Glutamatergic neuron (in vitro differentiated cells): ENCODE results near the gene PAAF1. TPM values are rescaled to one million over a fixed set of nuclear protein-coding genes. Genes with fewer than 3 reads are reported as not detected.

Source experiments
- DNase-seq: peaks from one replicate; pipeline ENCODE4 v3.0.0; 2022
- H3K27ac Mint-ChIP-seq: one replicate; pipeline ENCODE4 v1.8.0; 2020; ENCODE audit warnings: mild to moderate bottlenecking, mixed read lengths, inconsistent platforms; ENCODE audit not compliant: unreplicated experiment
- H3K27me3 Mint-ChIP-seq: one replicate; pipeline ENCODE4 v1.8.0; 2020; ENCODE audit warnings: mild to moderate bottlenecking, moderate library complexity, mixed read lengths, inconsistent platforms; ENCODE audit not compliant: unreplicated experiment
- H3K36me3 Mint-ChIP-seq: one replicate; pipeline ENCODE4 v1.8.0; 2020; ENCODE audit warnings: mild to moderate bottlenecking, mixed read lengths, inconsistent platforms; ENCODE audit not compliant: unreplicated experiment
- H3K4me1 Mint-ChIP-seq: one replicate; pipeline ENCODE4 v1.8.0; 2020; ENCODE audit warnings: mild to moderate bottlenecking, low read depth, mixed read lengths, inconsistent platforms; ENCODE audit not compliant: unreplicated experiment
- H3K4me3 Mint-ChIP-seq: one replicate; pipeline ENCODE4 v1.8.0; 2020; ENCODE audit warnings: mild to moderate bottlenecking, mixed read lengths, inconsistent platforms; ENCODE audit not compliant: unreplicated experiment
- H3K9me3 Mint-ChIP-seq: one replicate; pipeline ENCODE4 v1.8.0; 2020; ENCODE audit warnings: mild to moderate bottlenecking, moderate library complexity, mixed read lengths, inconsistent platforms; ENCODE audit not compliant: unreplicated experiment
- CTCF ChIP-seq: fragments of 200-600 bp; sonication (generic); IDR thresholded peaks from one replicate; pipeline ENCODE4 v1.5.0; 2021; ENCODE audit not compliant: partially characterized antibody, unreplicated experiment
- total RNA-seq: library from RNA; stranded (reverse); fragmentation: NEBNext Ultra II Directional; extraction: Animal tissue kit (Norgen Biotek cat#: 25700); gene quantifications from one replicate; pipeline ENCODE4 v1.2.1, GENCODE V29; 2021; ENCODE audit not compliant: unreplicated experiment

Gene PAAF1
- total RNA-seq, 1 donor from 2014 or later: 24.6 TPM

GRCh38 chr11:73962101-73962705 is 85.4 kb downstream of the PAAF1 start:
- H3K27ac Mint-ChIP-seq: no peak overlapping the region
- no peak overlapping the region for H3K4me3 Mint-ChIP-seq
- no peaks in the 10 kb centered on the region for H3K9me3 Mint-ChIP-seq
- no peak for TF ChIP-seq CTCF
- peaks cover 21% of the 10 kb centered on the region for H3K4me1 Mint-ChIP-seq
- H3K27me3 Mint-ChIP-seq: peaks cover 4% of the 10 kb centered on the region
- no peaks in the 10 kb centered on the region for H3K36me3 Mint-ChIP-seq
- DNase-seq: no peak

- H3K27ac Mint-ChIP-seq: no peak overlapping the region
- H3K36me3 Mint-ChIP-seq: peaks cover 3% of the 10 kb centered on the region
- H3K27me3 Mint-ChIP-seq: peaks cover 4% of the 10 kb centered on the region
- H3K4me1 Mint-ChIP-seq: peaks cover 9% of the 10 kb centered on the region
- H3K4me3 Mint-ChIP-seq: no peak overlapping the region
- no peak for TF ChIP-seq CTCF
- no peaks in the 10 kb centered on the region for H3K9me3 Mint-ChIP-seq
- no peak for DNase-seq
These were observed 87.1 kb downstream of the PAAF1 start for GRCh38 chr11:73963861-73964260.

- H3K27me3 Mint-ChIP-seq: peaks cover 4% of the 10 kb centered on the region
- H3K4me1 Mint-ChIP-seq: peaks cover 9% of the 10 kb centered on the region
- H3K9me3 Mint-ChIP-seq: no peaks in the 10 kb centered on the region
- H3K36me3 Mint-ChIP-seq: peaks cover 5% of the 10 kb centered on the region
- H3K27ac Mint-ChIP-seq: peak overlapping the region; percentile 33
- DNase-seq: peak; percentile 36
- H3K4me3 Mint-ChIP-seq: peak overlapping the region; percentile 85
- TF ChIP-seq CTCF: no peak
These were observed 88.4 kb downstream of the PAAF1 start for GRCh38 chr11:73965076-73965763.

GRCh38 chr11:73965764-73966121 is 88.9 kb downstream of the PAAF1 start:
- Mint-ChIP-seq H3K4me1 (peaks cover 9% of the 10 kb centered on the region), H3K36me3 (peaks cover 5% of the 10 kb centered on the region), H3K27ac (no peak overlapping the region), H3K27me3 (peaks cover 4% of the 10 kb centered on the region), H3K9me3 (no peaks in the 10 kb centered on the region), H3K4me3 (no peak overlapping the region)
- no peak for DNase-seq
- no peak for TF ChIP-seq CTCF

- no peak for DNase-seq
- Mint-ChIP-seq H3K27me3 (peaks cover 2% of the 10 kb centered on the region), H3K36me3 (peaks cover 5% of the 10 kb centered on the region), H3K27ac (no peak overlapping the region), H3K4me3 (peak overlapping the region; percentile 5), H3K4me1 (peaks cover 9% of the 10 kb centered on the region), H3K9me3 (no peaks in the 10 kb centered on the region)
- no peak for TF ChIP-seq CTCF
These were observed 91.7 kb downstream of the PAAF1 start for GRCh38 chr11:73968356-73968966.
